ENCODE measurements around the gene SUPT16H. TPM values are rescaled to one million over a fixed set of nuclear protein-coding genes. Genes with fewer than 3 reads are reported as not detected.
"Not testable (repeated sequence)": the region's sequence is repeated elsewhere in the genome, so short reads cannot be mapped to it uniquely, and the experiment has no call there.

SUPT16H gene
- total RNA-seq, 1 donor from 2014 or later = 108 TPM

GRCh38 chr14:21382886-21383847 lies 652 bp downstream of the SUPT16H start:
- Mint-ChIP-seq H3K4me3 (ENCODE audit: low read depth) (peak overlapping the region; percentile 89), H3K9me3 (ENCODE audit: low read depth) (no peaks in the 10 kb centered on the region), H3K36me3 (ENCODE audit: insufficient read depth) (peaks cover 6% of the 10 kb centered on the region), H3K27me3 (no peaks in the 10 kb centered on the region), H3K4me1 (ENCODE audit: low read depth) (peaks cover 23% of the 10 kb centered on the region), H3K27ac (peak overlapping the region; percentile 100)
- TF ChIP-seq CTCF (IDR thresholded peaks at IDR 0.05; ENCODE audit: unreplicated experiment) = no peak
- DNase-seq (ENCODE audit: low spot score, unreplicated experiment) = peak; percentile 15

DNA sequence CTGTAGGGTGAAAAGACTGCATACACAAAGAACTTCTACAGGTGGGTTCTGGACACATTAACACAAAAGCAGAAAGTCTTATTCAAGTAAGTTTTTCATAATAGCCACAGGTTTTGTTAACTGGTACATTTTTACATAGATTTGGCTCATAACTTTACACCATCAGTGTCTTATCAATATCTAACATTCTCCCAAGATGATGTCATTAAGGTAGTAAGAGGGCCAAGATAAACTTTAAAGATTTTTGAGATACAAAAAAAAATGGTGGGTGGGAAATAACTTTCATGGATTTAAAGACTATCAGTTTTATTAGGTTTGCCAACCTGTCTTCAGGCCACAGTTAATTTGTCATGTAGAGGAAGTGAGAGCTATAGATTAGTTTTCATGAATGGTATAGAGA lies 1.7 kb downstream of the SUPT16H start:
- Mint-ChIP-seq H3K27ac (peak overlapping the region; percentile 95), H3K9me3 (ENCODE audit: low read depth) (no peaks in the 10 kb centered on the region), H3K4me1 (ENCODE audit: low read depth) (peaks cover 23% of the 10 kb centered on the region), H3K27me3 (no peaks in the 10 kb centered on the region), H3K36me3 (ENCODE audit: insufficient read depth) (peaks cover 5% of the 10 kb centered on the region), H3K4me3 (ENCODE audit: low read depth) (peak overlapping the region; percentile 89)
- DNase-seq (ENCODE audit: low spot score, unreplicated experiment) = no peak
- TF ChIP-seq CTCF (IDR thresholded peaks at IDR 0.05; ENCODE audit: unreplicated experiment) = no peak

- no peaks in the 10 kb centered on the region for H3K27me3 Mint-ChIP-seq
- H3K36me3 Mint-ChIP-seq (ENCODE audit: insufficient read depth) = no peaks in the 10 kb centered on the region
- H3K9me3 Mint-ChIP-seq (ENCODE audit: low read depth) = no peaks in the 10 kb centered on the region
- no peak overlapping the region for H3K27ac Mint-ChIP-seq
- no peak overlapping the region for H3K4me3 Mint-ChIP-seq (ENCODE audit: low read depth)
- peaks cover 12% of the 10 kb centered on the region for H3K4me1 Mint-ChIP-seq (ENCODE audit: low read depth)
- TF ChIP-seq CTCF (IDR thresholded peaks at IDR 0.05; ENCODE audit: unreplicated experiment) = no peak
- DNase-seq (ENCODE audit: low spot score, unreplicated experiment) = no peak
Observed at GRCh38 chr14:21379338-21379737, 4.5 kb downstream of the SUPT16H start.

GRCh38 chr14:21373980-21374379 lies 9.8 kb downstream of the SUPT16H start:
- Mint-ChIP-seq H3K27ac (no peak overlapping the region), H3K27me3 (no peaks in the 10 kb centered on the region), H3K4me1 (ENCODE audit: low read depth) (no peaks in the 10 kb centered on the region), H3K36me3 (ENCODE audit: insufficient read depth) (peaks cover 7% of the 10 kb centered on the region), H3K9me3 (ENCODE audit: low read depth) (no peaks in the 10 kb centered on the region), H3K4me3 (ENCODE audit: low read depth) (no peak overlapping the region)
- no peak for DNase-seq (ENCODE audit: low spot score, unreplicated experiment)
- TF ChIP-seq CTCF (IDR thresholded peaks at IDR 0.05; ENCODE audit: unreplicated experiment) = no peak

DNA sequence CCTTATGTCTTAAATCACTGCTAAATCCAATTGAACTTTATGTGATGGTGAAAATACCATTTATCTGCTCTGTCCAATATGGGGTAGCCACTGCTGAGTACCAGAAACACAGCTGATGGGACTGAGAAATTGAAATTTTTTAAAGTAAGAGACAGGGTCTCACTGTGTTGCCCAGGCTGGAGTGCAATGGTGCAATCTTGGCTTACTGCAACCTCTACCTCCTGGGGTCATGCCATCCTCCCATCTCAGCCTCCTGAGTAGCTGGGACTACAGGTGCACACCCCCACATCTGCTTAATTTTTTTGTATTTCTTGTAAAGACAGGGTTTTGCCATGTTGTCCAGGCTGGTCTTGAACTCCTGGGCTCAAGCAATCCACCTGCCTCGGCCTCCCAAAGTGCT lies 11.0 kb downstream of the SUPT16H start:
- H3K9me3 Mint-ChIP-seq (ENCODE audit: low read depth); H3K27ac Mint-ChIP-seq; H3K27me3 Mint-ChIP-seq; DNase-seq (ENCODE audit: low spot score, unreplicated experiment); H3K4me3 Mint-ChIP-seq (ENCODE audit: low read depth); H3K4me1 Mint-ChIP-seq (ENCODE audit: low read depth): not testable (repeated sequence)
- H3K36me3 Mint-ChIP-seq (ENCODE audit: insufficient read depth) = peaks cover 15% of the 10 kb centered on the region
